ENCODE measurements around the gene MBP. TPM values are rescaled to one million over a fixed set of nuclear protein-coding genes. Genes with fewer than 3 reads are reported as not detected.

MBP gene
- total RNA-seq, 6 experiments from 2014 or later = 0.05 to 0.23 (median 0.12) TPM; not detected in 1

DNA sequence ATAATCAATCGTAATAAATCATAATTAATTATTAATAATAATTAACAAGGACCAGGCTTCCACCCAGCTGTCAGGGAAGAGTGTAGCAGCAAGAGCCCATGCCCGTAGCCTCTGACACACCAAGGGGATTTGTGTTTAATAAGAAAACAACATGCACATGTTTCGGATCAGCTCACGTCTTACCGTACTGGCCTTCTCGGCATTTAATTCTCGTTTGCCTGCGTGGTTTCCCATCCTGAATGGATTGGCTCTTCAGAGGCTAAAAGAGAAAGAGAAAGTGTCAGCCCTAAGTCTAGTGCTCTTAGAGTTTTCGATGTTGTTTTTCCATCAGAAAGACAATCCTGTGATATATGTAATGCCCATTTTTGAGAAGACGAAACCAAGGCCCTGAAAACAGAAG, 27.6 kb downstream of the MBP start:
- H3K9me3 Mint-ChIP-seq = no peaks in the 10 kb centered on the region
- H3K27me3 Mint-ChIP-seq (ENCODE audit: insufficient read depth) = no peaks in the 10 kb centered on the region; the same call in 1 of the 2 replicates
- H3K27ac Mint-ChIP-seq = peak overlapping the region; percentile 39; the same call in 1 of the 2 replicates
- TF ChIP-seq, protein P1, sequence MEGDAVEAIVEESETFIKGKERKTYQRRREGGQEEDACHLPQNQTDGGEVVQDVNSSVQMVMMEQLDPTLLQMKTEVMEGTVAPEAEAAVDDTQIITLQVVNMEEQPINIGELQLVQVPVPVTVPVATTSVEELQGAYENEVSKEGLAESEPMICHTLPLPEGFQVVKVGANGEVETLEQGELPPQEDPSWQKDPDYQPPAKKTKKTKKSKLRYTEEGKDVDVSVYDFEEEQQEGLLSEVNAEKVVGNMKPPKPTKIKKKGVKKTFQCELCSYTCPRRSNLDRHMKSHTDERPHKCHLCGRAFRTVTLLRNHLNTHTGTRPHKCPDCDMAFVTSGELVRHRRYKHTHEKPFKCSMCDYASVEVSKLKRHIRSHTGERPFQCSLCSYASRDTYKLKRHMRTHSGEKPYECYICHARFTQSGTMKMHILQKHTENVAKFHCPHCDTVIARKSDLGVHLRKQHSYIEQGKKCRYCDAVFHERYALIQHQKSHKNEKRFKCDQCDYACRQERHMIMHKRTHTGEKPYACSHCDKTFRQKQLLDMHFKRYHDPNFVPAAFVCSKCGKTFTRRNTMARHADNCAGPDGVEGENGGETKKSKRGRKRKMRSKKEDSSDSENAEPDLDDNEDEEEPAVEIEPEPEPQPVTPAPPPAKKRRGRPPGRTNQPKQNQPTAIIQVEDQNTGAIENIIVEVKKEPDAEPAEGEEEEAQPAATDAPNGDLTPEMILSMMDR (IDR thresholded peaks at IDR 0.05) = no peak
- no peak overlapping the region for H3K4me3 Mint-ChIP-seq
- peaks cover 85% of the 10 kb centered on the region for H3K4me1 Mint-ChIP-seq (ENCODE audit: low read depth)
- peaks cover 8% of the 10 kb centered on the region for H3K36me3 Mint-ChIP-seq (ENCODE audit: low read depth)
- no peak for DNase-seq

DNA sequence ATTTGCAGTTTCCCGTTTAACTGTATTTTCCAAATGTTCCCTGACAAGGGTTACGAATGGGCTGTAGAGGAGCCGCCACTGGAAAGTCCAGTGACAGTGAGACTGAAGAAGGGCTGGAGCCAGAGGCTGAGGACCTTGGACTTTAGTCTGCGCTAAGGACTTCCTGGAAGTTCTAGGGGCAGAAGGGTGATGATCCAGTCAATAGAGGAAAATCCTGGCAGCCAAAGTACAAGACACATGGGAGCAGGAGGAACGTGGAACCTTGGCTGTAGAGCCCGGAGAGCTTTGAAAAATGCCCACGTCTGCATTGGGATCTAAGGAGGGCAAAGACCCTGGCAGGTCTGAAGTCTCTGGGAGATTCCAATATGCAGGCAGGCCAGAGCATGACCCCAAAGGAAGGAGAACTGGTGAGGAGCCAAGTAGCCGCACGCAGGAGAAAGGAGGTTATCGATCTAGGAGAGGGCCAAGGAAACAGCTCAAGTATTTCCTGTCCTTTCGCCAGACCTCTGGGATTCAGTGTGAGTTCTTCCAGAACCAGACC, 28.5 kb downstream of the MBP start:
- Mint-ChIP-seq H3K4me1 (ENCODE audit: low read depth) (peaks cover 83% of the 10 kb centered on the region), H3K9me3 (no peaks in the 10 kb centered on the region), H3K27me3 (ENCODE audit: insufficient read depth) (no peaks in the 10 kb centered on the region; the same call in 1 of the 2 replicates), H3K4me3 (peak overlapping the region; percentile 87), H3K27ac (peak overlapping the region; percentile 98), H3K36me3 (ENCODE audit: low read depth) (peaks cover 8% of the 10 kb centered on the region)
- TF ChIP-seq, protein P1 (IDR thresholded peaks at IDR 0.05) = no peak
- no peak for DNase-seq

DNA sequence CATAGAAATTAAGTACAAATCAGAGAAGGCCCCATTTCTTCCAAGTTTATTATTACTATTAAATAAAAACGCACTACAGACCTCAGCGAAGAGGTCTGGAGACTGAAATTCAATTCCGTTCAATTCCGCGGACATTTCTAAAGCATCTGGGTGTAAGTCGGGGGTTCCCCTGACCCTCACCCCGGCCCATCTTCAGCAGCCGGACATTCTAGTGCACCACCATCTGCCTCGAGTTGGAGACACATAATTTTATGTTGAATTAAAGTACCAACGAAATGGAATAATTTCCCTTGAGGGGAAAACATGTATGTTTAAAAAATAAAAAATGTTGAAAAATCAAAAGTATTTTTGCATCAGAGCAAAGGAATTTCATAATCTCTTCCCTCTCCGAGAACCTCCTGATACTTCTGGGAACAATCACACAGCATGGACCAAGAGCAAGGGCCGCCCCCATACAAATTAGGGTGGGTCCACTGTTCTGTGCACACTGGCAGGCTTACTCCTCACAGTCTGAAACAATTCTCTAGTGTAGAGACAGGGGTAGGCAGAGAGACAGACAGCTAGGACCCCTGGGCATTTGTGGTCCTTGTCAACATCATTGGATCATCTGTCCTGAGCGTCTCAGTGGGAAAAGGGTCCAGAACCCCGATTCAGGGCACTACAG, 29.3 kb downstream of the MBP start:
- DNase-seq = no peak
- TF ChIP-seq, protein P1 (IDR thresholded peaks at IDR 0.05) = no peak
- Mint-ChIP-seq H3K4me1 (ENCODE audit: low read depth) (peaks cover 80% of the 10 kb centered on the region), H3K27me3 (ENCODE audit: insufficient read depth) (no peaks in the 10 kb centered on the region; the same call in 1 of the 2 replicates), H3K27ac (peak overlapping the region; percentile 98), H3K36me3 (ENCODE audit: low read depth) (peaks cover 8% of the 10 kb centered on the region), H3K9me3 (no peaks in the 10 kb centered on the region), H3K4me3 (peak overlapping the region; percentile 87)

DNA sequence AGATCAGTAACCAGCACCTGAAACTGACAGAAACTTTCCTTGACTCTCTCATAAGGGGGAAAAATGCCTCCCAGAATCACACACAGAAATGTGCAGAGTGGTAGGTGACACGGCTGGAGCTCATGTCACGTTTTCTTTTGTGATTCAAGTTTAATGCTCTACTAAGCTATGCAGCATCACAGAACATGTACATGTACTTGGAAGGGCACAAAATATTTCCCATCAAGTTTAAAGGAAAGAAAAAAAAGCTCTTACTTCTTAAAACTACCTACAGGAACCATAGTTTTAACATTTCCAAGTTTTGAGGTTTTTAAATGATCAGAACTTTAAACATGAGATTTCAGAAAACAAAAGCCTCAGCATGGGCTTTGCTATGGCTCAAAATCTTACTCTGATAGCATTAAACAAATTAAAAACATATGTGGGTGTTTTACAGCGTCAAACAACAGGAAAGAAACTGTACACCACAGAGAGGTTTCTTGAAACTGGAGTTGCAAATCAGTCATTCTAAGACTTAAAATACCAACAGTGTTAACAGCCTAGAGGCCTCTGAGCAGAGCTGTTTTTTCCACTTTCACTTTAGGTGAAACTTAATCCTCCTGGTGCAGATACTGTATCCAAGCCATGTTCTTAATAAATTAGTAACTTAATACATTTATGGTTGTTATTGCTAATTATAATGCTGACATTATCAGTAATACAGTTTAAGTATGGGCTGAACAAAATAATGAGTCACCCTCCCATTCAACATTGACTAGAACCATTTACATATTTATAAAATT, 30.1 kb downstream of the MBP start:
- peaks cover 76% of the 10 kb centered on the region for H3K4me1 Mint-ChIP-seq (ENCODE audit: low read depth)
- peak overlapping the region; percentile 98 for H3K27ac Mint-ChIP-seq
- DNase-seq = peak; percentile 86

More for the DNA sequence above, 30.1 kb downstream of the MBP start:
- TF ChIP-seq, protein P1 (IDR thresholded peaks at IDR 0.05) = no peak
- peaks cover 8% of the 10 kb centered on the region for H3K36me3 Mint-ChIP-seq (ENCODE audit: low read depth)
- H3K9me3 Mint-ChIP-seq = no peaks in the 10 kb centered on the region
- no peaks in the 10 kb centered on the region; the same call in 1 of the 2 replicates for H3K27me3 Mint-ChIP-seq (ENCODE audit: insufficient read depth)
- H3K4me3 Mint-ChIP-seq = peak overlapping the region; percentile 87
